ENCODE data around the gene DCAF17.
"Not testable (repeated sequence)": the region's sequence is repeated elsewhere in the genome, so short reads cannot be mapped to it uniquely, and the experiment has no call there.

DCAF17 gene

DNA sequence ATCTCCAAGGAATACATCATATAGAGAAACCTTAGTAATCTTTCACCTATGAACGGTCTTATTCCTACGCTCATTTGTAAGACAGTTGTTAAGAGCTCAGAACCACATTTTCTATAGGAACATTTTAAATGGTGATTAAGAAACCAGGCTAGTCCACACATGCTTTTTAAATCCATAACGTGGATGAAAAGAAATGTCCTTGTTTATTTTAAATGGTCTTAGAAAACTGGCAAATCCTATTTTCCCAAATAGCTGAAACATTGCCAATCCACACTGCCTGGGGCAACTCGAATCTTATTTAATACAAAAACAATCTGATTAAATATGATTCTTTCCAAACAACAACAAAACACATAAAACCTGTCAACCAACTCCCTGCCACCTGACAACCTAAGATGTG lies 23.9 kb upstream of the DCAF17 start:
- peak; percentile 60 for DNase-seq (ENCODE audit: low read depth)
- TF ChIP-seq, protein P1, sequence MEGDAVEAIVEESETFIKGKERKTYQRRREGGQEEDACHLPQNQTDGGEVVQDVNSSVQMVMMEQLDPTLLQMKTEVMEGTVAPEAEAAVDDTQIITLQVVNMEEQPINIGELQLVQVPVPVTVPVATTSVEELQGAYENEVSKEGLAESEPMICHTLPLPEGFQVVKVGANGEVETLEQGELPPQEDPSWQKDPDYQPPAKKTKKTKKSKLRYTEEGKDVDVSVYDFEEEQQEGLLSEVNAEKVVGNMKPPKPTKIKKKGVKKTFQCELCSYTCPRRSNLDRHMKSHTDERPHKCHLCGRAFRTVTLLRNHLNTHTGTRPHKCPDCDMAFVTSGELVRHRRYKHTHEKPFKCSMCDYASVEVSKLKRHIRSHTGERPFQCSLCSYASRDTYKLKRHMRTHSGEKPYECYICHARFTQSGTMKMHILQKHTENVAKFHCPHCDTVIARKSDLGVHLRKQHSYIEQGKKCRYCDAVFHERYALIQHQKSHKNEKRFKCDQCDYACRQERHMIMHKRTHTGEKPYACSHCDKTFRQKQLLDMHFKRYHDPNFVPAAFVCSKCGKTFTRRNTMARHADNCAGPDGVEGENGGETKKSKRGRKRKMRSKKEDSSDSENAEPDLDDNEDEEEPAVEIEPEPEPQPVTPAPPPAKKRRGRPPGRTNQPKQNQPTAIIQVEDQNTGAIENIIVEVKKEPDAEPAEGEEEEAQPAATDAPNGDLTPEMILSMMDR (IDR thresholded peaks at IDR 0.05; ENCODE audit: control insufficient read depth, extremely low read depth, insufficient read depth), result no peak
- no peak overlapping the region for H3K4me3 ChIP-seq (ENCODE audit: low read depth, low read length)

DNA sequence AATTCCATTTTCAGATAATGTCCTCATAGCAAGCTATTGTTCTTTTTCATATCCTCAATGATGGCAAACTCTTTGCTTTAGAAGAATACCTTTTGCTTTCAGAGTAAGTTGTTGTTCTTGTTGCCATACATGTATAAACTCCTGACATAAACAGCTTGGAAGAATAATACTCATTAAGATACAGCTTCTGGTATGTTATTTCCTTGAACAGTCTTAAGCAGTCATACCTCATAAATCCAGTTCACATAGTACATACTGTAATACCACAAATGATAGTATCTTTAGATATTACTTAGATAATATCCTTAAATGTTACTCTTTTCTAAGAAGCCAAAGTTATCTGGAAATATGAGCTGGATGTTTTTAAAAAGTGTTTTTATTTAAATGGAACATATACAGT lies 23.4 kb upstream of the DCAF17 start:
- DNase-seq (ENCODE audit: low read depth), result peak; percentile 41
- H3K4me3 ChIP-seq (ENCODE audit: low read depth, low read length), result no peak overlapping the region
- TF ChIP-seq, protein P1 (IDR thresholded peaks at IDR 0.05; ENCODE audit: control insufficient read depth, extremely low read depth, insufficient read depth), result no peak

DNA sequence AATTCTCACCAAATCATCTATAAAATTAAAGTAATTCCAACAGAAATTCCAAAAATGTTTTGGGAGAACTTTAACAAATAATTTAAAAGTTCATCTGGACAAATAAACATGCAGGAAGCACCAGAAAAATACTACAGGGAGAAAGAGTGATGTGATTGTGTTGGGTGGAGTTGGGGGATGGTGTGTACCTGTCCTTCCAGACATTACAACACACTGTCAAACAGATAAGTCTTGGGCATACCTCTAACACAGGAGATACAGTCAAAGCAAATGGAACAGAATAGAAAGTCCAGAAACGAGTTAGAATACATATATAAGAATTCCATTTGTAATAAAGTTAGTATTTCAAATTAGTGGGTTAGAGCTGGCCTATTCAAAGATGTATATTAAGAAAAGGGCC lies 22.8 kb upstream of the DCAF17 start:
- H3K4me3 ChIP-seq (ENCODE audit: low read depth, low read length), result no peak overlapping the region
- TF ChIP-seq, protein P1 (IDR thresholded peaks at IDR 0.05; ENCODE audit: control insufficient read depth, extremely low read depth, insufficient read depth), result no peak

DNA sequence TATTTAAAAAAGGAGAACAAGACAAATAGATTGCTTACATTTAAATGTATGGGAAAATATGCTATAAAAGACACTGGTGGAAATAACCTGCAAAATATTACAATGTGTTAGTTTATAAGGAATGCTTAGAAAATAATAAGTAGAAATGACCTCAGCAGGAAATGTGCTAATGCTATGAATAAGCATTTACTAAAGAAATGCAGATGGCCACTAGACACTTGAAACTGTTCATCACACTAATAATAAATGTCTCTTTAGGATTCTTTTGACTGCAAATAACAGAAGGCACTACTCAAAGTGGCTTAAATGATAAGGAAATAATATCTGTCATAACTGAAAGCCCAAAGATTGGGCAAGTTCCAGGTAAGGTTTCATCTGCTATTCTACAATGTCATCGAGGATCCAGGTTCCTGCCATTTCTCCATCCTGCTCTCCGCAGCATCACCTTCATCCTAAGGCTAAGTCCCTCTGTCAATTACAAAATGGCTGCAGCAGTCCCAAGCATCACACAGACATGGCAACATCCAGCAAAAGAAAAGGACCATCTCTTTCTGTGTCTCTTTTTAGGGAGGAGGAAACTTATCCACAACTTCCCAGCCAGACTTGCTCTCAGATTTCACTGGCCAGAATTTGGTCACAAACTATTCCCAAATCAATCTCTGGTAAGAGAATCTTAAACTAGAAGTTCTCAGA lies 22.1 kb upstream of the DCAF17 start:
- no peak overlapping the region for H3K4me3 ChIP-seq (ENCODE audit: low read depth, low read length)
- no peak for DNase-seq (ENCODE audit: low read depth)
- TF ChIP-seq, protein P1 (IDR thresholded peaks at IDR 0.05; ENCODE audit: control insufficient read depth, extremely low read depth, insufficient read depth), result no peak

More for the DNA sequence above, 22.8 kb upstream of the DCAF17 start:
- DNase-seq (ENCODE audit: low read depth), result no peak

DNA sequence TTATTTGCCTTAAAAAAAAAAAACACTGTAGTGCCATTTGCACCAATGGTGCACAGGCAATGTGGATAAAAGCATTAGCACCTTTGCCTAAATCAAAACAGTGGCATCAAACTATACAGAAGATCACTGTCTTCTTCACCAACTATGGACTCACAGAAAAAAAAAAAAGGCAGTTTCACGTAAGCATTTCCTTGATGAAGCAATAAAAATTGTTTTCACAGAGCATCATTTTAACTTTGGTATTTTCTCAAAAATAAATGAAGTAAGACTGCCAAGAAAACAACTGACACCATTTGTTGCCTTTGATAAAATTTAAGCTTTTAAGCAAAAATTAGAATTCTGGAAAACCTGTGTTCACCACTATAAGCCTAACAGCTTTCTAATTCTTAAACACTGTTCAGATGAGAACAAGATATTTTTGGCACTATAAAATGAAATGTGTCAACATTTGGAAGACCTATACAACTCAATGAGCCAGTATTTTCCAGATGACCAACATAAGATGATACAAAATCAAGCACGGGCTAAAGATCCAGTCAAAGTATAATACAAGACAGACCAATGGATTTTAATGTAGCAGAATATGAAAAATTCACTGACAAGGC lies 21.4 kb upstream of the DCAF17 start:
- TF ChIP-seq, protein P1 (IDR thresholded peaks at IDR 0.05; ENCODE audit: control insufficient read depth, extremely low read depth, insufficient read depth), result no peak
- no peak overlapping the region for H3K4me3 ChIP-seq (ENCODE audit: low read depth, low read length)
- no peak for DNase-seq (ENCODE audit: low read depth)

DNA sequence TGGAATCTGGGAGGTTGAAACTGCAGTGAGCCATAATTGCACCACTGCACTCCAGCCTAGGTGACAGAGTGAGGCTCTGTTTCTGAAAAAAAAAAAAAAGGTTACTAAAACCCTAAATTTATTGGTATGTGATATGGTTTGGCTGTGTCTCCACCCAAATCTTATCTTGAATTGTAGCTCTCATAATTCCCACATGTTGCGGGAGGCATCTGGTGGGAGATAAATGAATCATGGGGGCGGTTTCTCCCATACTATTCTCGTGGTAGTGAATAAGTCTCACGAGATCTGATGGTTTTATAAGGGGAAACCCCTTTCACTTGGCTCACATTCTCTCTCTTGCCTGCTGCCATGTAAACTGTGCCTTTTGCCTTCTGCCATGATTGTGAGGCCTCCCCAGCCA lies 19.4 kb upstream of the DCAF17 start:
- DNase-seq (ENCODE audit: low read depth); H3K4me3 ChIP-seq (ENCODE audit: low read depth, low read length): not testable (repeated sequence)

DNA sequence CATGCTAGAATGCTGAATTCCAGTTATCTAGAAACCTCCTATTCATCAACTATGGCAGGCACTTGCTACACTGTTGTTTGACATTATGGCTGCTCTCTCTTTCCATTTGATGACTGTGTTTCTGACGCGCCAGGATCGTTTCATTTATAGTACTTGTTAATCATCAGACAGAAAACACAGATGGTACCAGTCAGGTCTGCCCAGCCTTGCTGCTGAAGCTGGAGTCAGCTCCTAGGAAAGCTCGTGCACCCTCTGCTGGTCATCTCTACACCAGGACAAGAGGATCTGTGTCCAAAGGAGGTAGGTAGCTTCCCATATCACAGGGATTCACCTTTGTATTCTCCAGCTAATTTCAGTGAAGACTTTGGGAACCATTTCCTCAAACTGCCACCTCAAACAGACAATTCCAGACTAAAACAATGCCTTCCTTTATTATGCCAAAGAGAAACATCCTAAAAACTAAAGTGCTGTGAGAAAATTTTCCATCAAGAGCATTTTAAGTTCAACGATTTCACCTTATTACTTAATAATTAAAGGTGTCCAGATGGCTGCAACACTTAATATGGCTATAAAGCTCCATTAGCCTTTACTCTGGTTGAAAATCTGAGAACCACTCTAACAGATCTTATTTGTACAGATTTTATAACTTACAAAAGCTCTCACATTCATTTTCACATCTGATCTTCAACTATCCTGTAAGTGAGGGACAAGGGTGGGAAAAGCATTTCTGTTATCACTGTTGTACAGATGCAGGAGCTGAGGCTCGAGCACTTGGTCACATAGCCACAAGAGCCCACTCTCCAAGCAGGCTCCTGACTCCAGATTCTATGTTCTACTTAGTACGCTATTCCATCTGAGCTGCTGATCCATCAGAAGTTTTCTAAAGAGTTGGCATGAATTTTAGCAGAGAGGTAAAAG lies 17.8 kb upstream of the DCAF17 start:
- DNase-seq (ENCODE audit: low read depth), result peak; percentile 97
- TF ChIP-seq, protein P1 (IDR thresholded peaks at IDR 0.05; ENCODE audit: control insufficient read depth, extremely low read depth, insufficient read depth), result peak; percentile 87
- H3K4me3 ChIP-seq (ENCODE audit: low read depth, low read length), result no peak overlapping the region

Measured in LNCaP clone FGC (cell line).